GM18951 (cell line): ENCODE measurements around the gene HSP90AA1.
"Not testable (repeated sequence)": the region's sequence is repeated elsewhere in the genome, so short reads cannot be mapped to it uniquely, and the experiment has no call there.

Source experiments
- POLR2A ChIP-seq: IDR thresholded peaks from 4 replicates; pipeline ENCODE4 v1.6.1; 2011; ENCODE audit warnings: mild to moderate bottlenecking; ENCODE audit not compliant: insufficient read length, insufficient read depth; ENCODE audit errors: extremely low read depth
- in situ Hi-C: fragments of 300-500 bp; cut with MboI; formaldehyde crosslinking; loops from one replicate; pipeline ENCODE4 v1.12.0; 2022; ENCODE audit warnings: low sequenced_read_pairs, mixed read lengths, inconsistent platforms; ENCODE audit not compliant: unreplicated experiment

The HSP90AA1 gene

GRCh38 chr14:102086709-102086971 is 204 bp downstream of the HSP90AA1 start:
- in situ Hi-C loops, result no loop called here
- TF ChIP-seq POLR2A, result no peak

GRCh38 chr14:102085948-102086708 is 716 bp downstream of the HSP90AA1 start:
- in situ Hi-C loops, result no loop called here

DNA sequence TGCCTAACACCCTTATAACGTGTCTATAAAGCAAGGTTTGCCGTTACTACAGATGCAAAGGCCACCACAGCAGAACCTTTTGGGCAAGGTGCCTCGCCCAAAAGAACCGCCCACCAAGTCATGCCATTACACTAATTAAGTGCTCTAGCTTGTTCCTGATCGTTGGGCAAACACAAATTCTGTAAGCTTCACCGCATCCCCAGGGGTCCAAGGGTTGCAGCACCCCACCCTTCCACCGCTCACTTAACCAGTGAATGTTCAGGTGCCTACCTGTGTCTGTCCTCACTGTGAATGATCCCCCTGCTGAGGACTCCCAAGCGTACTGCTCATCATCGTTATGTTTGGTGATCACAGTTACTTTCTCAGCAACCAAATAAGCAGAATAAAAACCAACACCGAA is 1.4 kb downstream of the HSP90AA1 start:
- TF ChIP-seq POLR2A, result no peak
- in situ Hi-C loops, result no loop called here

More at GRCh38 chr14:102085948-102086708, 716 bp downstream of the HSP90AA1 start:
- no peak for TF ChIP-seq POLR2A

- in situ Hi-C loops, result no loop called here
Measured at GRCh38 chr14:102084931-102085330, 1.9 kb downstream of the HSP90AA1 start.

GRCh38 chr14:102084522-102084921 is 2.3 kb downstream of the HSP90AA1 start:
- in situ Hi-C loops, result not testable (repeated sequence)

More at GRCh38 chr14:102084931-102085330, 1.9 kb downstream of the HSP90AA1 start:
- no peak for TF ChIP-seq POLR2A

DNA sequence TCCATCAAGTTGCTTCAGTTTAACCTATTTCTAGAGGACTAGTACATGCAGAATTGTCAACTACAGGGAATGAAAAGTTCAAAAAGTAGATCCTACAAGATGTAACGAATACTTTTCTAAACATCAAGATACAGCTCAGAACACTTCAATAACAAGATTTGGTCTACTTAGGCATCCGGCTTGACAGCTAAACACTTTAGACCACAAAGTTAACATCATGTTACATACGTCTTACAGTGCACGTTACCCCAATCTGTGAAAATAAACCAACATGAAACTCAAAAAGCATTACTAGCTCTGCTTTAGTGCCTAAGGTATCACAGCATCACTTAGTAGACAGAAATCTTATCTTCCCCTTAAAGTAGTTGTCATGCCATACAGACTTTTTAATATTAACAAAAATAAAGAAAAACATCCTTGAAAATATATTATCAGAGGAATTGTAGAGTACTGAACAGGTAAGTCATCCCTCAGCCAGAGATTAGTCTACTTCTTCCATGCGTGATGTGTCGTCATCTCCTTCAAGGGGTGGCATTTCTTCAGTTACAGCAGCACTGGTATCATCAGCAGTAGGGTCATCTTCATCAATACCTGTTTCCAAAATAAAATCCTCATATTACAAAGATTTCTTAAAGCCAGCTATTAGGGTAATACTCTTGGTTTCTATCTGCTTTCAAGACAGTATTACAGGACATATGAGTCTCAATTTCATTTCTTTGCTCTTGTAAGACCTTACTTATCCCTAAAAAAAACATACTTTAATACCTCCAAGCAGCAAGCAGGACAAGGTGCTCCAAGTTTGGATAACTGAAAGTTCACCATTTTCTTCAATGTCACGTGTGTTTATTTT is 5.4 kb downstream of the HSP90AA1 start:
- TF ChIP-seq POLR2A, result no peak
- in situ Hi-C loops, result no loop called here

- TF ChIP-seq POLR2A, result no peak
- in situ Hi-C loops, result no loop called here
Measured at GRCh38 chr14:102080183-102081080, 6.4 kb downstream of the HSP90AA1 start.

- in situ Hi-C loops, result no loop called here
- no peak for TF ChIP-seq POLR2A
Measured at GRCh38 chr14:102079700-102079979, 7.2 kb downstream of the HSP90AA1 start.

DNA sequence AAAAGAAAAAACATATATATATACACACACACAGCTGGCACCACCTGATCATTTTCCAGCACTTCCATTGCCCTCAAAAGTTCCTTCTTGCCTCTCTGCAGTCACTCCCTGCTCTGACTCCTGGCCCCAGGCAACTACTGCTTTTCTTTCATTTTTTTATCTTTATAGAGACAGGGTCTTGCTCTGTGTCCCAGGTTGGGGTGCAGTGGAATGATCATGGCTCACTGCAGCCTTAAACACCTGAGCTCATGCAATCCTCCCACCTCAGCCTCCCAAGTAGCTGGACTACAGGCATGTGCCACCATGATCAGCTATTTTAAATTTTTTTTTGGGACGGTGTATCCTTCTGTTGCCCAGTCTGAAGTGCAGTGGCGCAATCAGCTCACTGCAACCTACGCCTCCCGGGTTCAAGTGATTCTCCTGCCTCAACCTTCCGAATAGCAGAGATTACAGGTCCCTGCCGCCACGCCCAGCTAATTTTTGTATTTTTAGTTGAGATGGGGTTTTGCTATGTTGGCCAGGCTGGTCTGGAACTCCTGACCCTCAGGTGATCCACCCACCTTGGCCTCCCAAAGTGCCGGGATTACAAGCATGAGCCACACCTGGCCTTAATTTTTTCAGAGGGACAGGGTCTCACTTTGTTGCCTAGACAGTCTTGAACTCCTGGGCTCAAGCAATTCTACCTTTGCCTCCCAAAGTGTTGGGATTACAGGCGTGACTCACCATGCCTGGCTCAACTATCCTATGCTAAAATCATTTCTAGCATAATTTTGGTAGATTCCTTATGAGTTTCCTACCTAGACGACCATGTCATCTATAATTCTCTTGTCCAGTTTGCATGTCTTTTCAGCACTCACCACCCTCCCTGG is 7.8 kb downstream of the HSP90AA1 start:
- TF ChIP-seq POLR2A, result peak; percentile 18
- in situ Hi-C loops, result no loop called here

GRCh38 chr14:102078361-102078791 is 8.5 kb downstream of the HSP90AA1 start:
- in situ Hi-C loops, result not testable (repeated sequence)

DNA sequence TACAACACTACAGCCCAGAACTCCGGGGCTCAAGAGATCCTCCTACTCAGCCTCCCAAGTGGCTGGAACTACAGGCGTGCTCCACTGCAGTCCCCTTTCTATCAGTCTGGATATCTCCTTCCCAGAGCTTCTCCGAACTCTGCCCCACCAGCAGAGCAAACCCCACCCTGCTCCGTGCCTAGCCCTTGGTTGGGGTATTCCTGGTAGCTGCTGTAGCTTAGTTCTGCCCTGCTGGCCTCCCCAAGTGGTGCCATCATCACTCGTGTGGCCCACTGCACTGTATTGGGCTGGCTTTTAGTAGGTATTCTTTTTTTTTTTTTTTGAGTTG is 9.5 kb downstream of the HSP90AA1 start:
- no peak for TF ChIP-seq POLR2A
- in situ Hi-C loops, result no loop called here

GRCh38 chr14:102075155-102075554 is 11.7 kb downstream of the HSP90AA1 start:
- in situ Hi-C loops, result no loop called here
- no peak for TF ChIP-seq POLR2A

GRCh38 chr14:102074415-102074964 is 12.4 kb downstream of the HSP90AA1 start:
- TF ChIP-seq POLR2A, result no peak

More at GRCh38 chr14:102074415-102074964, 12.4 kb downstream of the HSP90AA1 start:
- in situ Hi-C loops, result no loop called here
